ENCODE measurements around the gene TULP4. TPM values are rescaled to one million over a fixed set of nuclear protein-coding genes. Genes with fewer than 3 reads are reported as not detected.
"Not testable (repeated sequence)": the region's sequence is repeated elsewhere in the genome, so short reads cannot be mapped to it uniquely, and the experiment has no call there.

Gene TULP4
- total RNA-seq, 3 donors from 2014 or later: 104 to 171 (median 112) TPM

DNA sequence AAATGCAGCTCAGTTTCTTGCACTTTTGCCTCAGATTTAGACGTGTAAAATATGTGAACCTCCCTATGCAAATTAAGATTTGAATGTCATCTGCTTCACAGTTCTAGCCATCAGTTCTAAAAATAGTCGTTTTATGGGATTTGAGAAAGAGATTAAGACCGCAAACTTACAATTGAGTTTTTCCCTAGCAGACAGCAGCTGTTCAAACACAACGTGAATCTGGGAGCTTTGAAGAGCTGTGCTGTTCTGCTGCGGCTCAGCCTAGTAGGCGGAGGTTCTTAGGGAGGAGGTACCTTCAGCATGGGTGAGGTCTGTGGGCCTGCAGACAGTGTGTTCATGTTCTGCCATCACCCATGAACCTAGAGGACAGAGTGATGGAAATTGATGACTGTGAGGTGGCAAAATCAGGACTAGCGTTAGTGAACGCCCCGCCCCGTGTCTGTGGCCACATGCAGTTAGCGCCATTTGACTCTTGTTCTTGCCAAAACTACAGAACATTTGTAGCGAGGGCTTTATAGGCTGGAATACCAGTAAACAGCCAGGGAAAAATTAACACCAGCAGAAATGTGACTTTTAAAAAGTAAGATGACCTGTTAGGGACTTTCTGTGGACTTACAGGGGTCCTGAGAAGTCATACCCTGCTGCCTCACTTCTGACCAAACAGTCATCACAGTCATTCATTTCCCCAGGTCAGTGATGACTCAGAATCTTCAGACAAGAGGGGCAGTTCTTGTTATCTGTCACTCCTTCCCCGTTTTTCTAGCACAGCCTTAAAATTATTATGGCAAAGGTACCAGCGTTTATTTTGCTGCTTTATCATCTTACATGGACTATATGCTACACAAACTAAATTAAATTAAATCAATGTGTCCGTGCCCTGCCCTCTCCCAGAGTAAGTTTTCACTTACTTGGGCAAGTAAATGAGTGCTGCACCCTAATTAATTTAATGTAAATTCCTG is 163.4 kb downstream of the TULP4 start:
- intact Hi-C loops (cut with DNase I; ENCODE audit: low total_unique reads): no loop called here
- no peaks in the 10 kb centered on the region for H3K9me3 ChIP-seq
- H3K4me1 ChIP-seq: no peaks in the 10 kb centered on the region
- no peak for DNase-seq (ENCODE audit: low spot score in 2 of 2)
- TF ChIP-seq POLR2A (IDR thresholded peaks at IDR 0.05): no peak
- no peak for TF ChIP-seq POLR2AphosphoS5 (IDR thresholded peaks at IDR 0.05)
- TF ChIP-seq, protein P1, sequence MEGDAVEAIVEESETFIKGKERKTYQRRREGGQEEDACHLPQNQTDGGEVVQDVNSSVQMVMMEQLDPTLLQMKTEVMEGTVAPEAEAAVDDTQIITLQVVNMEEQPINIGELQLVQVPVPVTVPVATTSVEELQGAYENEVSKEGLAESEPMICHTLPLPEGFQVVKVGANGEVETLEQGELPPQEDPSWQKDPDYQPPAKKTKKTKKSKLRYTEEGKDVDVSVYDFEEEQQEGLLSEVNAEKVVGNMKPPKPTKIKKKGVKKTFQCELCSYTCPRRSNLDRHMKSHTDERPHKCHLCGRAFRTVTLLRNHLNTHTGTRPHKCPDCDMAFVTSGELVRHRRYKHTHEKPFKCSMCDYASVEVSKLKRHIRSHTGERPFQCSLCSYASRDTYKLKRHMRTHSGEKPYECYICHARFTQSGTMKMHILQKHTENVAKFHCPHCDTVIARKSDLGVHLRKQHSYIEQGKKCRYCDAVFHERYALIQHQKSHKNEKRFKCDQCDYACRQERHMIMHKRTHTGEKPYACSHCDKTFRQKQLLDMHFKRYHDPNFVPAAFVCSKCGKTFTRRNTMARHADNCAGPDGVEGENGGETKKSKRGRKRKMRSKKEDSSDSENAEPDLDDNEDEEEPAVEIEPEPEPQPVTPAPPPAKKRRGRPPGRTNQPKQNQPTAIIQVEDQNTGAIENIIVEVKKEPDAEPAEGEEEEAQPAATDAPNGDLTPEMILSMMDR (IDR thresholded peaks at IDR 0.05): no peak
- H3K27me3 ChIP-seq: no peaks in the 10 kb centered on the region
- H3K27ac ChIP-seq: no peak overlapping the region
- no peaks in the 10 kb centered on the region for H3K36me3 ChIP-seq
- no peak overlapping the region for H3K4me3 ChIP-seq

DNA sequence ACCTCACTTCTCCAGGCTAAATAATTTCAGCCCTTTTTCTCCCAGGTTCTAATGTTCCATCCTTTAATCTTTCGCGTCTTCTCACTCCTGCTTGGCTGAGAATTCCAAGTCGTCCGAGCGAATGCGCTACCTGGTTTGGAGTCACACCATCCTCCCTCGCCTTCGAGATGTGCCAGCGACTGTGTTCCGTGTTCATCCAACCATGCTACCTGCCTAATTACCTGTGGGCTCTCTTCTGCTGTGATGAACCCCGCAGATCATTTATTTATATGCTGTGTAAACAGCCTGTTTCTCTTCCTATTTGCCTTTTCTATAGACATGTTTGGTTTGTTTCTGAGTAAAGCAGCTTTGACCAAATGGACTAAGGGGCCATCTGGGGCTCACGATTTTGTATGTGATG is 164.1 kb downstream of the TULP4 start:
- H3K4me3 ChIP-seq: no peak overlapping the region
- no peaks in the 10 kb centered on the region for H3K27me3 ChIP-seq
- no peak for DNase-seq (ENCODE audit: low spot score in 2 of 2)
- no peaks in the 10 kb centered on the region for H3K9me3 ChIP-seq
- no peak overlapping the region for H3K27ac ChIP-seq
- TF ChIP-seq POLR2AphosphoS5 (IDR thresholded peaks at IDR 0.05): no peak
- TF ChIP-seq, protein P1 (IDR thresholded peaks at IDR 0.05): no peak
- no peak for TF ChIP-seq POLR2A (IDR thresholded peaks at IDR 0.05)
- intact Hi-C loops (cut with DNase I; ENCODE audit: low total_unique reads): no loop called here
- no peaks in the 10 kb centered on the region for H3K36me3 ChIP-seq
- H3K4me1 ChIP-seq: no peaks in the 10 kb centered on the region

- H3K27ac ChIP-seq; intact Hi-C loops (cut with DNase I; ENCODE audit: low total_unique reads); H3K36me3 ChIP-seq: not testable (repeated sequence)
Measured at GRCh38 chr6:158477722-158478121, 165.5 kb downstream of the TULP4 start.

DNA sequence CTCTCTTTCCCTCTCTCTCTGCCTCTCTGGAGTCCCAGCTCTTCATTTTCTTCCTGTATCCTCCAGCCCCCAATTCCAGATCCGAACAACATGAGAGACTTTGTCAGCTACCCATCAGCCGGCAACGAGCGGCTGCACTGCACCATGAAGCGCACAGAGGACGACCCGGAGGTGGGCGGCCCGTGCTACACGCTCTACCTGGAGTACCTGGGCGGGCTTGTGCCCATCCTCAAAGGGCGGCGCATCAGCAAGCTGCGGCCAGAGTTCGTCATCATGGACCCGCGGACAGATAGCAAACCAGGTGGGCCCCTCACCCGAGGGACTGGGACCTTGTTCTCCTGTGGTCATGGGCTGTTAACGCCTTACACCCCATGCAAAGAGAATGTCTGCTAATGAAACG is 168.7 kb downstream of the TULP4 start:
- H3K9me3 ChIP-seq: no peaks in the 10 kb centered on the region
- H3K36me3 ChIP-seq: no peaks in the 10 kb centered on the region
- H3K4me1 ChIP-seq: no peaks in the 10 kb centered on the region
- H3K27ac ChIP-seq: no peak overlapping the region
- no peaks in the 10 kb centered on the region for H3K27me3 ChIP-seq
- no peak for DNase-seq (ENCODE audit: low spot score in 2 of 2)
- intact Hi-C loops (cut with DNase I; ENCODE audit: low total_unique reads): no loop called here
- TF ChIP-seq, protein P1 (IDR thresholded peaks at IDR 0.05): no peak
- no peak for TF ChIP-seq POLR2A (IDR thresholded peaks at IDR 0.05)
- TF ChIP-seq POLR2AphosphoS5 (IDR thresholded peaks at IDR 0.05): no peak
- no peak overlapping the region for H3K4me3 ChIP-seq

More at GRCh38 chr6:158477722-158478121, 165.5 kb downstream of the TULP4 start:
- DNase-seq (ENCODE audit: low spot score in 2 of 2); H3K9me3 ChIP-seq; H3K4me1 ChIP-seq; H3K27me3 ChIP-seq; H3K4me3 ChIP-seq: not testable (repeated sequence)

DNA sequence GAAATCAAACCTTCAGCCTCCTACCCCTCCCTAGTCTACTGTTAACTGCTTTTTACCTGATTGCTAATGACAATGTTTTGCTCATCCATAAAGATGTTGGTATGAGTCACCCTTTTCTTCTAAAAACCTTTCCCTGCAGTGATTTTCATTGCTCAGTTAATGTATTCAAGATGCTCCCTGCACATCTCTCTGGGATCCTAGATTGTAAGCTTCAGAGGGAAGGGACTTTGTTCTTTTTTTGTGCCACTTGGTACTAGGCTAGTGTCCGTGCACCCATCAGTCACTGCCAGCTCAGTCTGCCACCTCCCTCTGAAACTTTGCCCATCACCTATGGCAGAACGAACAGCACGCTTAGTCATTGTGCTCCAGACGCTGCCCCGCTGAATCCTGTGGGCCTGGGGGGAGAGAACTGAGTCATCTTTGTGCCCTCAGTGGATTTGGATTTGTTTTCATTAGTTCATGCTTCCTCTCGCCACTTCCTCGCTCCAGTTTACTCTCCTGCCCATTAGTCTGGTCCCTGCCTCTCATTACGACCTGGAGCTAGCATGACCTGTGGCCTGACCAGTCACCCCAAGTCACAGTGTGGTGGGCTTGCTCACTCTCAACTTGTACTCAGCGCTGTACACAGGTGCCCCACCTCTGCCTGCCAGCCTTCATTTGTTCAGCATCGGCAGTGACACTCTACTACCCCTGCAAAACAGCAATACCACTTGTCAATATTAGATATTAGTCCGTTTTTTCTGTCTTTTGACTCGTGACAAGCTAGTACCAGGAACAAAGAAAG is 169.6 kb downstream of the TULP4 start:
- Histone ChIP-seq H3K27ac (no peak overlapping the region), H3K4me1 (no peaks in the 10 kb centered on the region), H3K27me3 (no peaks in the 10 kb centered on the region), H3K4me3 (no peak overlapping the region), H3K36me3 (no peaks in the 10 kb centered on the region), H3K9me3 (no peaks in the 10 kb centered on the region)
- DNase-seq (ENCODE audit: low spot score in 2 of 2): no peak
- TF ChIP-seq POLR2AphosphoS5 (IDR thresholded peaks at IDR 0.05) (no peak), POLR2A (IDR thresholded peaks at IDR 0.05) (no peak)
- TF ChIP-seq, protein P1 (IDR thresholded peaks at IDR 0.05): no peak
- intact Hi-C loops (cut with DNase I; ENCODE audit: low total_unique reads): no loop called here
